Limb (tissue), 2 donors: ENCODE measurements around the gene GP9.

Experiments used
- DNase-seq, 2 donors: peaks; one replicate each; pipeline ENCODE4 v3.0.0-alpha.2; 2016; ENCODE audit errors: extremely low spot score in 2 of 2

Gene GP9

DNA sequence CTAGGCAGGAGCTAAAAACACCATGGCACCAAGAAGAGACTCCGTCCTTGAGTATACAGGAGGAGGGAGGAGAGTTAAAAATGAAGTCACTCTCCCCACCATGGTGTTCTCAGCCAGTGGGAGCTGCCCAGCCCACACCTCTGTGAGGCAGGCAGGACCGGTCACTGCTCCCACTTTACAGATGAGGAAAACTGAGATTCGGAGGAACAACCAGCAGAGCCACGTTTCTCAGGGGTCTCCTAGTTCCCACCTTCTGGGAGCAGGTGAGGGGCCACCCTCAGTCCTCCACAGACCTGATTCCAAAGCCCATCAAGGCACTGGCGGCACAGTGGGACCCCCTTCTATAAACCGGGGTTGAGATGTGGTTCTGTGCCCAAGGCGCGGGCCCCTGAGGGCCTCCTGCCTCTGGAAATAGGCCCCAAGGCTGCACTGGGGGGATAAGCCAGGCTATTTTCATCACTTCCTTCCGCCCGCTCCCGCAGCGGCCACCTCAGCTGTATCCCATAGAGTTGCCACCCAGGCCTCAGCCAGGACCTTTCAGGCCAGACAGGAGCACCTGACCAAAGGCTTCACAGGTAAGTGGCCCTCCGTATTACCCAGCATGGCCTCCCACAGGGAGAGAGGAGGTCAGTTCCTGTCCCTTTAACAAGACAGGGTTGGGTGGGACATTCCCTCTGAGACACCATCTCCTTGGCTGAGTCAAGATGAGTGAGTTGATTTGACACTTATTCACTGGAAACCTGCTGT, at the start of gene GP9:
Gene GP9 (plus strand): TSS at position 504 of the 747 bp plus-strand sequence. CDS start 961 bp downstream, outside the sequence.
- no peak for DNase-seq

DNA sequence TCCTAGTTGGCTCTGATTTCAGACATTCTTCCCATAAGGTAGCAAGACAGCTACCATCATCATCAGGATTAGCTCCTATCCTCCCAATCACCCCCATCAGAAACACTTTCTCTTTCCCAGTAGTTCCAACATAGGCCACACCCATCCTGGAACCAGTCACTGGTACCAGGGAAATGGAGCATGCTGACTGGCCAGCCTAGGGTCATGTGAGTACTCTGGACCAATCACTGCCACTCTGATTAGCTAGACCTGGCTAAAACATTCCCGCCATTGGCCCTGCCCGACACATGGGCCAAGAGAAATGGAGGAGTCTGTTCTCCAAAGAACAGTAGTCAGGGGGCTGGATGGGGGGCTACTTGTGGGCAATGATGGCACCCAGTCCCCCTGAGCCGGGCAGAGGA, 47.1 kb upstream of the GP9 start:
- DNase-seq, result no peak

DNA sequence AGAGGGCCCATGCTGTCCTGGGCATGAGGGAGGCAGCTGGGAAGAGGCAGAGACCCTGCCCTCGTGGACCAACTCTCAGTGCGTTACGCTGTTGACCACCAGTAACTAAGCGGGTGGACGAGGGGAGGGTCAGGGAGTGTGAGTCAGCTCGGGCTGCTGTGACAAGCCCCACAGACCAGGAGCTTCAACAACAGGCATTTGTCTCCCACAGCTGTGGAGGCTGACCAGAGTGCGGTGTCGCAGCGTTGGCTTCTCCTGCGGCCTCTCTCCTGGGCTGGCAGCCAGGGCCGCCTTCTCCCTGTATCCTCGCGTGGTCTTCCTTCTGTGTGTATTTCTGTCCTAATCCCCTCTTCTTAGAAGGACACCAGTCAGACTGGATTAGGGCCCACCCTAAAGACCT, 46.4 kb upstream of the GP9 start:
- no peak for DNase-seq

DNA sequence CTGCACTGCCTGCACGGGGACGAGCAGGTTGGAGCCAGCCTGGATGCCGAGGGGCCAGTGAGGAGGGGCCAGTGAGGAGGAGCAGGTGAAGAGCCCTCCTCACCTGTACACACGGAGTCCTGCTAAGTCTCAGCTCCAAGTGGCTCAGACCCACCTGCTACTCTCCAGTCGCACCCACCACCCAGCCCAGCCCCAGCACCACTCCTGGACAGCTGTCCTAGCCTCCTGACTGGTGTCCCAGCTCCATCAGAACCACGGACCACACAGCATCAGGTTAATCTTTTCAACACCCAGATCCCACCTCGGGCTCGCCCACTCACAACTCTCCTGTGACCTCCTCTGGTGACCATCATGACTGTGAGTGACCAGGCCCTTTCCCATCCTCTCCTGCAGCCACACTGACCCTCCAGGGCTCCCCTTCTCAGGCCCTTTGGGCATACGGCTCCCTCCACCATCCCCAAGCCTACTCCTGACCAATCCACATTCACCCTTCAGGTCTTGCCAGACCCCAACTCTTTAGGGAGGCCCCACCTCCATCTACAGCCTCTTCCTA, 45.7 kb upstream of the GP9 start:
- no peak for DNase-seq

DNA sequence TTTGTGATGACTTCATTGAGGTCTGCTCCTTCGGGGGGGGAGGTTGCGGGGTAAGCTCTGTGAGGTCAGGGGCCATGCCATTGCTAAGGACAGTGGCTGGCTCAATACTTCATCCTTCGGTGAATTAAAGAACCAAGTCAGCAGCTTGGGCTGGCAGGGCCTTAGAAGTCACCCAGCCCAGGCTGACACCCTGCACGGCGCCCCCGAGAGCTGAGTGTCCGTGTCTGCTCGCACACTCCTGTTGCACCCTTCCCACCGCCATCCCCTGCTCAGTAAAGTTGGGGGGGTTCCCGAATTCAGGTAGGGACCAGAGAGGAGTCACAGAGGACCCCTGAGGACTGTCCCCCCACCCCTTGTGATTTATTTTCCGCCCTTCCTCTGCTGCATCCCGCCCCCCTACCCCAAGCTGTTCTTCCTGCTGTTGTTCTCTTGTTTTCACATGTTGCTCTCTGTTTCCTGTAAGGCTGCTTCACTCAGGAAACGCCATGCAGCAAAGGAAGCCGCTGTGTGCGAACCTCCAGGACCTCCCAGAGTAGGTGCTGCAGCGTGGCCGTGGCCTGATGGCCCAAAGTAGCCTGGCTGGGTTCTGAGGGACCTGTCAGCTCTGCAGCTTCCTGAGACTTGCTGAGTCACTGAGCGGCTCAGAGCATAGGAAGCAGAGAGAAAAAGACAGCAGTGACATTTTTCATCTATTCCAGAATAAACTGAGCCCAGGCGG, 45.0 kb upstream of the GP9 start:
- no peak for DNase-seq

DNA sequence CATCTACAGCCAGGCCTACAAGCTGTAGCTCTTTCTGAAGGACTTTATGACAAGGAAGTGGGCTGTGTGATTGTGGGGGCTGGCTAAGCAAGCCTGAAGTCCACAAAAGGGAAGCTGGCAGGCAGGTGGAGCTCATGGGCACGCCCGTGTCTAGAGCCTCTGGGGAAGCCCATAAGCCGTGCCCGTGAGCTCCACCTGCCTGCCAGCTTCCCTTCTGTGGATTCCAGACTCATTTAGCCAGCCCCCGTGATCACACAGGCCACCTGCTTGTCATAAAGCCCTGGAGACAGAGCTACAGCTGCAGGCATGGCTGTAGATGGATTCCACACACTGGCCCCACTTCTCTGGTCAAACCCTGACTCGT, 44.2 kb upstream of the GP9 start:
- no peak for DNase-seq

DNA sequence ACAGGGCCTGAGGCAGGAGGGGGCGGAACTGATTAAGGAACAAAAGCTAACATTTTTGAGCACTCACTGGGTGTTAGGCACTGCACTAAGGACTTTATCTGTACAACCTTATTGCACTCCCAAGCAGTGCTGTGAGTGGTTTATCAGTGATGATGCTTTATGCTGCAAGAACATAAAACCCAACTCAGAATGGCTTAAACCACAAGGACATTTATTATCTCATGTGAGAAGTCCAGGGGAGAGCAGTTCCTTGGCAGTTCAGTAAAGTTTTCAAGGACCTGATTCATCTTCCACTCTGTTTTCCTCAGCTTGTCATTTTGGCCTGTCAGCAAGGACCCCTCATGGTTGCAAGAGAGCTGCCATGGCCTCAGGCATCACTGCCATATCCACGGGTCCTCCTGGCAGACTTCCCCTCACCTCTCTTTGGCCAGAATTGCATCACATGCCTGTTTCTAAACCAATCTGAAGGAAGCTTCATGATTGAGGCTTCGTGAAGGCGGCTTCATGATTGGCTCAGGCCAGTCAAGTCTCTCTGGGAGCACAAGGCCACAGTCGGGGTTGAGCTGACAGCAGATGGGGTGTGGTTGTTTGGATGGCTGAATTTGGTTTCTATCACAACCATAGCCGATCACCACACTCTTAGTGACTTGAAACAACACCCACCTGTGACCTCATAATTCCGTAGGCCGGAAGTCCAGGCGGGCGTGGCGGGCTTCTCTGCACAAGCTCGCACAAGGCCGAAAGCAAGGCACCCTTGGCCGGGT, 43.7 kb upstream of the GP9 start:
- no peak for DNase-seq

DNA sequence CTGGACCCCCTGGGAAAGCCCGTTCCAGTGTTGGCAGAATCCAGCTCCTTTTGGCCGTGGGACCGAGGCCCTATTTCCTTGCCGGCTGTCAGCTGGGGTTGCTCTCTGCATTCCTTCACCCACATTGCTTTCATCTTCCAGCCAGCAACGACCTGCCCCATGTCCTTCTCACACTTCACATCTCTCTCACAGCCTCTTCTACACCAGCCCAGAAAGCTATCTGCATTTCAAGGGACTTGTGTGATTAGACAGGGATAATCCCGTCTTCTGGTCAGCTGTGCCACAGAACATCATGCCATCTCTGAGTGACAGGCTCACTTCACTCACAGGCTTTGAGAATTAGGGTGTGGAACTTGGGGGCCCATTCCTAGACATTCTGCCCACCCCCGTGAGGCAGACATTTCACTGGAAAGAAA, 43.1 kb upstream of the GP9 start:
- no peak for DNase-seq

DNA sequence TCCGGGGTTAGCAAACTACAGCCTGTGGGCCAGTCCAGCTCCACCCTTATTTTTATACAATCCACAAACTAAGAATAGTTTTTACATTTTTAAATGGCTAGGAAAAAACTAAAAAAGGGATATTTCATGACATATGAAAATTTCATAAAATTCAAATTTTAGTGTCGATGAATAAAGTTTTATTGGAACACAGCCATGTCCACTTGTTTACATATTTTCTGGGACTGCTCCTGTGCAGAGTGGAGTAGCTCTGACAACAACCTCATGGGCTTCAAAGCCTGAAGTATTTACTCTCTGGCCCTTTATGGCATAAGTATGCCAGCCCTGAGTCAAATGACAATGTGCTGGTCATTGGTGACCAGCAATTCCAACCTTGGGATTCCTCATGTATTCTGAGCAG, 42.3 kb upstream of the GP9 start:
- no peak for DNase-seq

DNA sequence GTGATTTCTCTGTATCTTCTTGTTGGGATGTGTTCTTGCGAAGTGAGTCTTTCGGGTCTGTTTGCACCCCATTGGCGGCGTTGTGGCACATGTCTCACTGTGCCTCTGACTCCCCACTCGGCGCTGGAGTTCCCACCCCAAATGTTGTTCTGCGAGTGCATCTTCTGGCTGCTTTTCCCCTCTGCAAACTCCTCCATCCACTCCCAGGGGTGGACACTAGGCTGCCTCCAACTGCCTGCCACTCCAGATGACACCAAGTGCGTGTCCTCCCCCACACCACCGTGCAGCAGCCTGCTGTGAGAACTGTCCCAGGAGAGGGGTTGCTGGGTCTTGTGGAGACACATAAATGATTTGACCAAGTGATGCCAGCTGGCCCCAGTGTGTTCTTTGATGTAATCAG, 41.8 kb upstream of the GP9 start:
- DNase-seq, result no peak

DNA sequence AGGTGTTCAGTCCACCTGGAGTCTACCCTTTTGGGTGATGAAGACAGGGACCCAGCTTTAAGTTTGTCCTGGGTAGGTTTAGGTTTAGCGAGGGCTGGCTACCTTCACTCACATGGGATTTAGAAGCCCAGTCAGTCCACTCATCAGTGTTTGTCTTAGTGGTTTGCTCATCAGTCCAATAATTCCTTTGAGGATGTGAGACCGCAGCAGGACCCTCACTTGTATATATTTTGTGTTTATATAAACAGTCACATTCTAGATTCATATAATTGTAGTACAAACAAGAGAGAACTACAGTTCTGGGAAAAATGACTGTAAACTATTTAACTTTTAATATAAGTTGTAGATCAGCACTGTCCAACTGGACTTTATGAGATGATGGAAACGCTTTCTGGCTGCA, 41.3 kb upstream of the GP9 start:
- DNase-seq, result no peak

DNA sequence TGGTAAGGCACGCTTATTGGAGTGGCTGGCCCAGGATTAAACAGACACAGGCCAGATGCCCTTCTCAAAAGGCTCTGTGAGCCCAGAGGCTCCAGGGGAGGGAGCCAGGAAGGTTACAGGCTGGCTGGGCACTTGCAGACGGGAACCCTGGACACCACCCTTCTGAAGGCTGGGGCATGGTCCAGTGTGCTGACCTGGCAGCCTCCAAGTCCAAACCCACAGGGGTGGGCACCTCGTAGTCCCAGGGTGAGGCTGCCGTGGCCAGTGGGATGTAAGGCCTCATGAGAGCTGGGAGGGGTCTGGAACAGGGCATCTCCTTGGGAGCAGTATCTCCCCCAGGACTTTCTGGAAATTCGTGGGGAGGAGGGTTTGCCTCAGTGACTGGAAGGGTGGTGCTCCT, 39.9 kb upstream of the GP9 start:
- no peak for DNase-seq

DNA sequence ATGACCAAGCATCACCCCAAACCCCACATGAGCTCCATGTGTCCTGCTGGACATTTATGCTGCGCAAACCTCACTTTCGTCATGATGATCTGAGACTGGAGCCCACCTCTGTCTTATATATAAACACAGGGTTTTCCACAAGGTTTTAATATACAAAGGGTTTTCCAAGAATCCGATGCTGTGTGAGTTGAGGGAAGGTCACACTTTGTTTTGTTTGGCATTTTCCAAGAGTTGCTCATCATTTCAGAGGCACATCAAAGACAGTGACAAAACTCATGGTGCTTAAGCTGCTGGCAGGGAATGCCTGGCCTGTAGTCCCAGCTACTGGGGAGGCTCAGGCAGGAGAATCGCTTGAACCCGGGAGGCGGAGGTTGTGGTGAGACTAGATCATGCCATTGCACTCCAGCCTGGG, 39.4 kb upstream of the GP9 start:
- no peak for DNase-seq

DNA sequence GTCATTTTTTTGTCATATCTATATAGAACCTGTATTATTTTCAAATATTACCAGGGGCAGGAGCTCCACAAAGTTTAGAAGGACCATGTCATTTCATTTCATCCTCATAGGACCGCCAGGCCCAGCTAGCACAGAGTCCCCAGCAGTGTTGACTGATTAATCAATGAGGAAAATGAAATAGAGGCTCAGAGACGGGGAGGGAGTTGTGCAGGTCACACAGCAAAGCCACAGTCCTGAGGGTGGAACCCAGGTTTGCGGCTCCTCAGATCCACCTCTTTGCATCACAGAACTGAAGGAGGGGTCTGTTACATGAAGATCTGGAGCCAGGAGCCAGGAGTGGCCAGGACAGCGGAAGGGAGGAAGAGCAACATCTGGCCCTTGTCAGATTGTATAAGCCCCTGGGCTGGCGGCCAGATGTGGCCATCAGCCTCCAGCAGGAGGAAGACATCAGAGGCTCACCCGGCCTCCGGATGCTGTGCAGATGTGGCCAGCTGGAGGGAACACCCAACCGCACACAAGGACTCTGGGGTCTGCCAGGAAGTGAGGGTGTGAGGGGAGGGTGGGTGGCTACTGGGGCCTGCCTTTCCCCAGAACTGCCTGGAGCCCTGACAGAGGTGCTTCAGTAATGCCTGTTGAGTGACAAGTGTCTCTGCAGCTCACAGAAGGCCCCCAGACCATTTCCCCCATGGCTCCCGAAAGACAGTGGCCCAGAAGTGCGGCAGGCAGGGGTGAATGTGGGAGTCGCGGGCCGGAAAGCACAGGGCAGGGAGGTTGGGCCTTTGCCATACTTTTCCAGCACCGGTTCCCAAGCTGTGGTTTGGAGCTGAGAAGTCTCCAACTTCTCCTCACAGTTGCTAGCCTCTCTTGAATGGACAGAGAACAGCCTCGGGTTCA, 38.2 kb upstream of the GP9 start:
- peak; percentile 32 to 61 for DNase-seq

DNA sequence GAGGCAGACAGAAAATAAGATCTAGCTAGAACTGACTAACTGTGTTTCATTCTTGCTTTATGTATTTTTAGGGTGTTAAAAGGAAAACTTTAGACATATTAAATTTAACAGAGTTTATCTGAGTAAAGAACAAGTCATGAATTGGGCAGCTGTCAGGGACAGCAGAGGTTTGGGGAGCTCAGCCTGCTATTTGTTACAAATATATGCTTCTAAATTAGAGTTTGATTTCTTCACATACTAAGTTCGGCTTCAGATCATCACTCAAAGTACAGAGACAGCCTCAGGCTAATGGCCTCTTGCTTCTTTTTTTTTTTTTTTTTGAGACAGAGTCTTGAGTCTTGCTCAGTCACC, 37.6 kb upstream of the GP9 start:
- no peak for DNase-seq

DNA sequence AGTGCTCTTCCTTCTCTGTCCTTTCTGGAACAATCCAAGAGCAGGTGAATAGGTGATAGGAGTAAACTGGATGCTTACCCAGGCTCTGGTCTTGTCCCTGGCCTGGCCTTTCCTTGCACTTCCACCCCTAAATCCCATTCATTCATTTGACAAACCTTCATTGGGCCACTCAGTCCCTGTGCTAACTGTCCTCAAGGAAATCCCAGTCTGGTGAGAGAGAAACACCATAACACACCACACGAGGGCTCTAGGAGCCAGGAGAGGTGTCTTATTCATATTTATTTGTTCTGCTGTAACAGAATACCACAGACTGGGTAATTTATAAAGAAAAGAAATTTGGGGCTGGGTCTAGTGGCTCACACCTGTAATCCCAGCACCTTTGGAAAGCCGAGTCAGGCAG, 36.7 kb upstream of the GP9 start:
- no peak for DNase-seq

DNA sequence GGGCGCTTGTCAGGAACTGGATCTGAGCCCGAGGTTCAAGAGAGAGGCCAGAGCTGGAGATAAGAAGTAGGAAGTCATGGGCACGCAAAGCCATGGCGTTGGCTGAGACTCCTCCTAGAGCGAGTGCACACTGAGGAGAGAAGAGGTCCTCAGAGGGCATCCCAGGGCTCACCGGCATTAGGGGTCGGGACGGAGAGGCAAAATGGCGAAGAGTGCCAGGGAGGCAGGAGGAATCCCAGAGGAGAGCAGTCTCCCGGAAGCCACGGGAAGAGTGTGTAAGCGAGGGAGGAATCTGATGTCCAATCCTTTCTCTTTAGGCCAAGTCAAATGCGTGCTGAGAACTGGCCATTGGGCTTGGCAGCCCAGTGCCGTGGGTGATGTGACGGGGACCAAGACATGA, 35.5 kb upstream of the GP9 start:
- peak in 1 of 2 donors; percentile 20 for DNase-seq

DNA sequence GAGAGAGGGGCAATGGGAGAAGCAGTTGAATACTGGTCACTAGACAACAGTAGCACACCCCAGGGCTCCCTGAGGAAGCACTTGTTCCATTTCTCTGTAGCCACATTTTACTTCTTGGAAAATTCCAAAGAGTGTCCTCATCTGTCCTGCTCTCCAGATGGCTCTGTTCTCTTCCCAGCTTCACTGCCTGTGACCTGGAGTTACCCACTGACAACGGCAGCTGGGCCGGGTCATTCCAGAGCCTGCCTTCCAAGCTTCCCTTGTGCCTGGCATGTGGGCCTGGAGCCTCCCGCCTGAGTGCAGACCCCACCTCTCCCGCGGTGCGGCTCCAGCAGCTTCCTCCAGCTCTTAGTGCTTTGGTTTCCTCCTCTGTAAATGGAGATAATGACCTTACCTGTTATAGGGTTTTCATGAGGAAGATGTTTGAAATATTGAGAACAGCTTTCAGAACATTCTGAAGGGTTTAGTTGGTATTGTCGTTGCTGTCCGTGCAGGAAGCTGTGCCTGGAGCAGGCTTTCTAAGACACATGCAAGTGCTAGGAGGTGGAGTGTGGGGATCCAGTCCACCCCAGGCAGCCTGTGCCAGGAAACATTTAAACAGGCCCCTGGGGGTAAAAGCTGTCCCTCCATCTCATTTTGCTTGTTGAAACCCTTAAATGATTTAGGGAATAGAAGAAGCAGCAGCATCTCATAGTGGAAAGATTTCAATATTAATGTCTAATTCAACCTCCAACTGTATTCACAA, 34.7 kb upstream of the GP9 start:
- peak in 1 of 2 donors; percentile 24 for DNase-seq

DNA sequence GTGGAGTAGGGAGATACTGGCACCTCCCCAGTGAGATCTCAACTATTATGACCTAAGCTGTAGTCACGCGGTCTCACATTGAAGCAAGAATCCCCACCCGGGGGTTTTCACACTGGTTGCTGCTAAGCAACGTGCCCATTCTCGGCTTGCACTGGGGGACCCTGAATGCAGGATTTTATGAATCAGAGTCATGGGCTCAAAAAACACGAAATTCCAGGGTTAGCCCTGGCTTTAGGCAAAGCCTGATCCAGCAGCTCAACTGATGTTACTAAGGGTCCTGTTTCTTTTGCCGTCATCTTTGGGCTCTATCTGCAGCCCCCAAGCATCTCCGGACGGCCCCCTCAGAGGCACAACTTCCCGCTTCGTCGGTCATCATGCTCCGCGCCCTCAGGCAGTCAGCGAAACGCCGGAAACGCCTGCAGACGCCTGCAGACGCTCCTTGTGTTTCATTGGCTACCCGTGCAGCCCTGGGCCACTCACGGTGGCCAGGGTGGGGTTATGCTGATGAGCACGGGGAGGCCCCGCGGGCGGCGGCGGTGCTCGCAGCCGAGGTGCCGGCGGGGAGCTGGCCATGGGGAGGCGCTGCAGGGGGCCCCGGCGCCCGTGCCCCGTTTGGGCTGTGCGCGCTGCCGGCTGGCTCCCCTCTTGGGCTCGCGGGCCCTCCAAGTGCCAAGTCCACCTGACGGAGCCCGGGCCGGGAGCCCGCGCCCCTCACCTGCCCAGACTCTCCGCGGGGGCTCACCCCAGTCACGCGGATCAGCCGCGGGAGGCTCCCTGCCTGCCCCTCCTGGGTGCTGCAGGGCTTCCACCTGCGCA, 33.6 kb upstream of the GP9 start:
- peak; percentile 75 to 87 for DNase-seq

DNA sequence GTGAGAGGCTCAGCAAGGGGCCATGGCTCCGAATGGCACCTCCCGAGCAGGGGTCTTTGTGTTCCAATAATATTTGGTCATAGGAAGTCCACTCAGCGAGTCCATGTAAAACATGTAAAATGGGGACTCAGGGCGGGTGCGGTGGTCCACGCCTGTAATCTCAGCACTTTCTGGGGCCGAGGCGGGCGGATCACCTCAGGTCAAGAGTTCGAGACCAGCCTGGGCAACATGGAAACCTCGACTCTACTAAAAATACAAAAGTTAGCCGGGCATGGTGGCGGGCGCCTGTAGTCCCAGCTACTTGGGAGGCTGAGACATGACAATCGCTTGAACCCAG, 33.1 kb upstream of the GP9 start:
- no peak for DNase-seq
